Activated T-cell treated with anti-CD3 and anti-CD28 coated beads, Interleukin-2, amount 50 U/mL, for 48 hours (primary cell): ENCODE data around the gene PPP1R9B.

ENCODE experiments used
- DNase-seq, 2 experiments: peaks; one replicate each; pipeline ENCODE4 v3.0.0-alpha.2; 2020

PPP1R9B gene

GRCh38 chr17:50087912-50088405, 62.5 kb downstream of the PPP1R9B start:
- DNase-seq, result no peak

GRCh38 chr17:50087246-50087911, 63.1 kb downstream of the PPP1R9B start:
- DNase-seq, result peak; percentile 89 to 90
